Subcutaneous abdominal adipose tissue (tissue), 5 donors: ENCODE measurements around the gene CADM4.
A peak's percentile ranks its signal among the peaks of the same experiment; 100 is the strongest.
"Not testable (repeated sequence)": the region's sequence is repeated elsewhere in the genome, so short reads cannot be mapped to it uniquely, and the experiment has no call there.

Experiments used
- H3K27ac ChIP-seq: one replicate; pipeline ENCODE4 v1.7.0; 2013; ENCODE audit warnings: low read depth, mild to moderate bottlenecking, inconsistent platforms, low read length, moderate library complexity
- H3K27me3 ChIP-seq, 5 donors: one replicate each; pipeline ENCODE4 v1.7.0; 2013; ENCODE audit warnings: low read length in 5 of 5, inconsistent platforms in 1 of 5; ENCODE audit not compliant: control insufficient read depth in 5 of 5, insufficient read depth in 4 of 5
- H3K36me3 ChIP-seq, 5 donors: one replicate each; pipeline ENCODE4 v1.7.0; 2013; ENCODE audit warnings: low read length in 5 of 5; ENCODE audit not compliant: control insufficient read depth in 5 of 5, insufficient read depth in 5 of 5
- H3K4me1 ChIP-seq, 5 donors: one replicate each; pipeline ENCODE4 v1.7.0; 2013; ENCODE audit warnings: low read length in 5 of 5, mild to moderate bottlenecking in 3 of 5, moderate library complexity in 1 of 5; ENCODE audit not compliant: control insufficient read depth in 5 of 5, insufficient read depth in 5 of 5
- H3K4me3 ChIP-seq, 5 donors: one replicate each; pipeline ENCODE4 v1.7.0; 2013; ENCODE audit warnings: low read length in 5 of 5, low read depth in 1 of 5
- H3K9ac ChIP-seq, 5 donors: one replicate each; pipeline ENCODE4 v1.7.0; 2013; ENCODE audit warnings: low read length in 5 of 5, mild to moderate bottlenecking in 4 of 5, moderate library complexity in 3 of 5
- H3K9me3 ChIP-seq, 5 donors: one replicate each; pipeline ENCODE4 v1.7.0; 2013; ENCODE audit warnings: low read length in 5 of 5; ENCODE audit not compliant: control insufficient read depth in 5 of 5
- donor health status: healthy.
- donor health status: healthy.
- donor health status: healthy.
- donor health status: healthy.
- donor health status: healthy.

CADM4 gene

GRCh38 chr19:43611788-43612187 is 27.9 kb downstream of the CADM4 start, which contains the start of gene SRRM5:
Gene SRRM5 (plus strand): TSS chr19:43612088. CDS start chr19:43612122, 34 bp downstream.
- no peak within 1 kb of the TSS for H3K4me3 ChIP-seq
- peaks cover 2 to 43% (median 34%) of the 10 kb centered on the region in 5 donors for H3K36me3 ChIP-seq
- H3K9me3 ChIP-seq, result no peaks in the 10 kb centered on the region
- no peaks in the 10 kb centered on the region for H3K4me1 ChIP-seq
- H3K27ac ChIP-seq, result no peak within 1 kb of the TSS
- H3K27me3 ChIP-seq, result no peaks in the 10 kb centered on the region
- H3K9ac ChIP-seq, result no peak within 1 kb of the TSS

GRCh38 chr19:43610493-43610892 is 29.2 kb downstream of the CADM4 start:
- H3K9me3 ChIP-seq, result no peaks in the 10 kb centered on the region
- no peaks in the 10 kb centered on the region for H3K4me1 ChIP-seq
- no peaks in the 10 kb centered on the region for H3K27me3 ChIP-seq
- H3K27ac ChIP-seq, result no peak overlapping the region
- H3K4me3 ChIP-seq, result no peak overlapping the region
- peaks cover 0 to 45% (median 37%) of the 10 kb centered on the region in 5 donors for H3K36me3 ChIP-seq
- H3K9ac ChIP-seq, result no peak overlapping the region

GRCh38 chr19:43609872-43610271 is 29.8 kb downstream of the CADM4 start:
- no peaks in the 10 kb centered on the region for H3K4me1 ChIP-seq
- H3K4me3 ChIP-seq, result no peak overlapping the region
- no peaks in the 10 kb centered on the region for H3K9me3 ChIP-seq
- no peaks in the 10 kb centered on the region for H3K27me3 ChIP-seq
- peaks cover 0 to 45% (median 37%) of the 10 kb centered on the region in 5 donors for H3K36me3 ChIP-seq
- no peak overlapping the region for H3K9ac ChIP-seq
- no peak overlapping the region for H3K27ac ChIP-seq

- H3K27me3 ChIP-seq, result no peaks in the 10 kb centered on the region
- no peak overlapping the region for H3K27ac ChIP-seq
- H3K36me3 ChIP-seq, result peaks cover 0 to 35% (median 24%) of the 10 kb centered on the region in 5 donors
- H3K4me1 ChIP-seq, result no peaks in the 10 kb centered on the region
- H3K4me3 ChIP-seq, result no peak overlapping the region
- H3K9ac ChIP-seq, result no peak overlapping the region
- no peaks in the 10 kb centered on the region for H3K9me3 ChIP-seq
Measured at GRCh38 chr19:43607238-43608205, 32.1 kb downstream of the CADM4 start.

- H3K9me3 ChIP-seq, result no peaks in the 10 kb centered on the region
- H3K9ac ChIP-seq, result no peak overlapping the region
- H3K27ac ChIP-seq, result no peak overlapping the region
- H3K36me3 ChIP-seq, result peaks cover 0 to 34% (median 22%) of the 10 kb centered on the region in 5 donors
- H3K4me1 ChIP-seq, result no peaks in the 10 kb centered on the region
- no peaks in the 10 kb centered on the region for H3K27me3 ChIP-seq
- H3K4me3 ChIP-seq, result no peak overlapping the region
Measured at GRCh38 chr19:43606569-43607229, 33.0 kb downstream of the CADM4 start.

- Histone ChIP-seq H3K27me3 (no peaks in the 10 kb centered on the region), H3K4me1 (no peaks in the 10 kb centered on the region), H3K4me3 (no peak overlapping the region), H3K9me3 (no peaks in the 10 kb centered on the region), H3K27ac (no peak overlapping the region), H3K36me3 (peaks cover 0 to 33% (median 25%) of the 10 kb centered on the region in 5 donors), H3K9ac (peak overlapping the region in 1 of 5 donors; percentile 30)
Measured at GRCh38 chr19:43605875-43606568, 33.6 kb downstream of the CADM4 start.

- peaks cover 8 to 28% (median 21%) of the 10 kb centered on the region in 5 donors for H3K4me1 ChIP-seq
- H3K9ac ChIP-seq, H3K4me3 ChIP-seq, H3K27me3 ChIP-seq, H3K27ac ChIP-seq, H3K9me3 ChIP-seq: not testable (repeated sequence)
- peaks cover 0 to 47% (median 33%) of the 10 kb centered on the region in 5 donors for H3K36me3 ChIP-seq
Measured at GRCh38 chr19:43600326-43600725, 39.3 kb downstream of the CADM4 start.

GRCh38 chr19:43599635-43600295 is 39.9 kb downstream of the CADM4 start:
- Histone ChIP-seq H3K4me3 (no peak overlapping the region), H3K9ac (peak overlapping the region in 2 of 5 donors; percentile 17 to 30), H3K9me3 (no peaks in the 10 kb centered on the region), H3K4me1 (peaks cover 8 to 34% (median 27%) of the 10 kb centered on the region in 5 donors), H3K27me3 (no peaks in the 10 kb centered on the region), H3K36me3 (peaks cover 0 to 47% (median 33%) of the 10 kb centered on the region in 5 donors), H3K27ac (no peak overlapping the region)

- no peak overlapping the region for H3K4me3 ChIP-seq
- H3K9ac ChIP-seq, result no peak overlapping the region
- H3K36me3 ChIP-seq, result peaks cover 0 to 50% (median 37%) of the 10 kb centered on the region in 5 donors
Measured at GRCh38 chr19:43598445-43599240, 41.0 kb downstream of the CADM4 start.

More at GRCh38 chr19:43598445-43599240, 41.0 kb downstream of the CADM4 start:
- H3K27ac ChIP-seq, result no peak overlapping the region
- H3K4me1 ChIP-seq, result peaks cover 8 to 45% (median 38%) of the 10 kb centered on the region in 5 donors
- no peaks in the 10 kb centered on the region for H3K27me3 ChIP-seq
- H3K9me3 ChIP-seq, result no peaks in the 10 kb centered on the region
